Activated CD8-positive, alpha-beta memory T cell treated with anti-CD3 and anti-CD28 coated beads, Interleukin-2, amount 10 ng/mL, durations not matched to agents 7 days and 5 days (primary cell): ENCODE data around the gene TKT. TPM values are rescaled to one million over a fixed set of nuclear protein-coding genes. Genes with fewer than 3 reads are reported as not detected.
A peak's percentile ranks its signal among the peaks of the same experiment; 100 is the strongest.

Source experiments
- ATAC-seq: fragments of 150-1000 bp; cut with Tn5 transposase; one replicate; pipeline ENCODE4 v1.10.0; 2021; ENCODE audit warnings: moderate library complexity
- CTCF ChIA-PET: fragments of 350-600 bp; sonication (Branson Sonifier 250); formaldehyde crosslinking; loops from one replicate; lab custom pipeline; 2021; ENCODE audit warnings: antibody characterized with exemption; lab: Charles Lee
- DNase-seq: peaks from one replicate; pipeline ENCODE4 v3.0.0-alpha.2; 2020
- H3K27ac Mint-ChIP-seq: one replicate; pipeline ENCODE4 v1.8.0; 2021; ENCODE audit warnings: mild to moderate bottlenecking, mixed read lengths
- H3K27me3 Mint-ChIP-seq: one replicate; pipeline ENCODE4 v1.8.0; 2021; ENCODE audit warnings: mixed read lengths
- H3K36me3 Mint-ChIP-seq: one replicate; pipeline ENCODE4 v1.8.0; 2021; ENCODE audit warnings: mild to moderate bottlenecking, mixed read lengths
- H3K4me1 Mint-ChIP-seq: one replicate; pipeline ENCODE4 v1.8.0; 2021; ENCODE audit warnings: mixed read lengths
- H3K4me3 Mint-ChIP-seq: one replicate; pipeline ENCODE4 v1.8.0; 2021; ENCODE audit warnings: mild to moderate bottlenecking, moderate library complexity, mixed read lengths
- H3K9me3 Mint-ChIP-seq: one replicate; pipeline ENCODE4 v1.8.0; 2022; ENCODE audit warnings: low read depth, mixed read lengths
- total RNA-seq, 2 experiments: library from RNA; stranded (reverse); gene quantifications; one replicate each; pipeline ENCODE4 v1.2.3, GENCODE V29; 2021

The TKT gene
- total RNA-seq, 2 experiments from 2014 or later = 226 to 231 TPM

DNA sequence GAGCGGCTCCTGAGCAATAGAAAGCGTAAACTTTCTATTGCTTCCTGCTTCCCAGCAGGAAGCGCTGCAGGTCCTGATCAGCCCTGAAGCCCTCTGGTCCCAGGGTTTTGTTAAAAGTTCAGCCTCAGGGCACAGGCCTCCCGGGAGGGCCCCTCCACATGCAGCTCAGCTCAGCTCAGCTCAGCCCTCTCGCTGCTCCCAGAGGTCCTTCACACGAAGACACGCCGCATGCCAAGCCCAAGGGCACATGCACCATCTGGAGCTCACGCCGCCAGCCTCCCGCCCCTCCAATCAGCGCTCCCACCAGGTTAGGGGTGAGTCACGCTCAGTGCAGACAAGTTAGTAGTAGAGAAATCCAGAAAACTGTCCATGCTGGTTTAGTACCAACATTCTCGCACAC is 12.7 kb downstream of the TKT start:
- H3K27me3 Mint-ChIP-seq = no peaks in the 10 kb centered on the region
- H3K4me1 Mint-ChIP-seq = peaks cover 9% of the 10 kb centered on the region
- CTCF ChIA-PET = interaction anchor here (0.9 kb wide), 1 partner anchor 23 kb away, joined by 3 read pairs; no protein-coding TSS in a partner anchor
- ATAC-seq = no peak
- DNase-seq = no peak
- H3K4me3 Mint-ChIP-seq = no peak overlapping the region
- no peak overlapping the region for H3K27ac Mint-ChIP-seq
- no peaks in the 10 kb centered on the region for H3K9me3 Mint-ChIP-seq
- H3K36me3 Mint-ChIP-seq = peaks cover 21% of the 10 kb centered on the region

DNA sequence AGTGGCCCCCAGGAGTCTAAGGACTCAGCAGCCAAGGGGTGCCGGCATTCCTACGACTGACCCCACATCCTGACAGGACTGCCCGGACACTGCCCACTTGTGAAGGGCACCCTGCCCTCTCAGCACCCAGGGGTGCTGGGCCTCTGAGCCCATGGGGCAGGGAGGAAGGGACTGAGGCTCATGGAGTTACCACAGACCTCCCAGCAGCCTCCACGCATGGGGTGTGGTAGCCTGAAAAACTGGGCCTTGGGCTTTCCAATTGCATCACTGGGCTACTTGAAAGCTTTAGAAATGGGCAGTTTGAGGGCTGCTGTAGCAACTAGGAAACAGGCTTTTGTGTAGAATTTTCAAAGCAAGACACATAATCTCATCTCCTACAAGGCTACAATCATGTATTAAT is 13.2 kb downstream of the TKT start:
- H3K27me3 Mint-ChIP-seq = no peaks in the 10 kb centered on the region
- DNase-seq (no peak), ATAC-seq (no peak)
- H3K9me3 Mint-ChIP-seq = no peaks in the 10 kb centered on the region
- H3K36me3 Mint-ChIP-seq = peaks cover 19% of the 10 kb centered on the region
- CTCF ChIA-PET = interaction anchor here (0.9 to 1.5 kb wide), 2 partner anchors 9 to 22 kb away, joined by 3 read pairs; no protein-coding TSS in a partner anchor
- H3K4me3 Mint-ChIP-seq = no peak overlapping the region
- H3K27ac Mint-ChIP-seq = no peak overlapping the region
- H3K4me1 Mint-ChIP-seq = peaks cover 5% of the 10 kb centered on the region

DNA sequence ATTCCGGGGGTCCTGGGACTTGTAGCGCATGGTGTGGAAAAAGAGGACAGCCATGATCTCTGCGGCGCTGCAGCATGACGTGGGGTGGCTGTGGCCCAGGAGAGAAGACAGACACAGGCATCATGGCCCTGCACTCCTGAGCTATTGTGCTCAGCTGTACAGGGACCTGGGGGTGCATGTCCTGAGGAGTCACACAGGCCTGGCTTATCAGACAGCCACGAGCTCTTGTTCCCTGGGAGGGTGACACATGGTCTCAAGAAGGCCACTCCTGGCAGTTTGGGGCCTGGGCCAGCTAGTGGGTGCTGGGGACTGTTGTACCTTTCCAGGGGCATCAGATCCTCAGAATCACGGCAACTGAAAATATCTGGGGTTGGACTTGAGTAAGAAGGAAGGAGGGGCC is 13.7 kb downstream of the TKT start:
- CTCF ChIA-PET = interaction anchor here (1.5 kb wide), 1 partner anchor 9 kb away, joined by 3 read pairs; no protein-coding TSS in a partner anchor
- ATAC-seq (no peak), DNase-seq (no peak)
- H3K9me3 Mint-ChIP-seq = no peaks in the 10 kb centered on the region
- peaks cover 21% of the 10 kb centered on the region for H3K36me3 Mint-ChIP-seq
- no peak overlapping the region for H3K27ac Mint-ChIP-seq
- H3K4me1 Mint-ChIP-seq = peaks cover 4% of the 10 kb centered on the region
- no peaks in the 10 kb centered on the region for H3K27me3 Mint-ChIP-seq
- no peak overlapping the region for H3K4me3 Mint-ChIP-seq

DNA sequence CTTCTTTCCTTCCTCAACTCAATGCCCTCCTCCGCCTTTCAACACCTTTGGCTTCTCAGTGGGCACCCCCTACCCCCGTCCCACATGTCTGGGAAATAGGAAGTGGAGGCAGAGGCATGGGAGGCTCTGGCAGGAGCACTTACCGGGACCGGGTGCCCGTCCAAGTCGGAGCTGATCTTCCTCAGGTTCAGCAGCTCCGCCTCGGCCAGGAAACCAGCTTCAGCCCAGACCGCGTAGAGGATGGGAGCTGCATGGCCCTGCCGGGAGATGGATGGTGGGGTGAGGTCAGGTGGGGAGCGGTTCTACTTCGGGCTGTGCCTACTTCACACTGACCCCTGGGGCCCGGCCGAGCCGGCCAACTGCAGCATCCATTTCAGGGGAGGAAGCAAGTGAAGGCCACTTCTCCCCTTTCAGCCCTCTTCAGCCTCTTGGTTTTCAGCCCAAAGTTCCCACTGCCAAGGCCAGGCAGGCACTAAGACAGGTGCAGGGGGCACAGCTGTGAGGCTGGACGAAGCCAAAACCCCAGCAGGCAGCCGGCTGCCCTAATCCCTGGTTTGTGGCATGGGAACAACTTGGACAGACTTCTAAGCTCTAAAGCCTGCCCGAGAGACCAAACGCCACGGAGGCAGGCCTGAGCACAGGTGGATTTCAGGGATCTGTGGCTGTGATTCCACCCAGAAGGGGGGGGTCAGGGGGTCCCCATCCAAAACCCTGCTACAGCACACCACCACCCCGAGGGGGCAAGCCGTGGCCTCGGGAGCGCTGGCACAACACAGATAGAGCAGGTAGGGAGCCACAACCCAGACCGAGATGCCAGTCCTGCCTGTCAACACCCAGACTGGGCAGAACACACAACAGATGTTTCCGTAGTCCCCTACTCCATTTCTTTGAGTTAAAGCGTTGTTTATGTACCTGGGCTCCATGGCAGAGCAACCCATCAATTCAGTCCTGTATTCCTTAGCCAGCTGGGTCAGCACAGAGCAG is 14.5 kb downstream of the TKT start:
- H3K27me3 Mint-ChIP-seq = no peaks in the 10 kb centered on the region
- DNase-seq (no peak), ATAC-seq (no peak)
- peaks cover 10% of the 10 kb centered on the region for H3K4me1 Mint-ChIP-seq
- H3K9me3 Mint-ChIP-seq = no peaks in the 10 kb centered on the region
- H3K36me3 Mint-ChIP-seq = peaks cover 21% of the 10 kb centered on the region
- CTCF ChIA-PET = interaction anchor here (1.5 kb wide), 1 partner anchor 10 kb away, joined by 3 read pairs; no protein-coding TSS in a partner anchor
- no peak overlapping the region for H3K4me3 Mint-ChIP-seq
- H3K27ac Mint-ChIP-seq = no peak overlapping the region

DNA sequence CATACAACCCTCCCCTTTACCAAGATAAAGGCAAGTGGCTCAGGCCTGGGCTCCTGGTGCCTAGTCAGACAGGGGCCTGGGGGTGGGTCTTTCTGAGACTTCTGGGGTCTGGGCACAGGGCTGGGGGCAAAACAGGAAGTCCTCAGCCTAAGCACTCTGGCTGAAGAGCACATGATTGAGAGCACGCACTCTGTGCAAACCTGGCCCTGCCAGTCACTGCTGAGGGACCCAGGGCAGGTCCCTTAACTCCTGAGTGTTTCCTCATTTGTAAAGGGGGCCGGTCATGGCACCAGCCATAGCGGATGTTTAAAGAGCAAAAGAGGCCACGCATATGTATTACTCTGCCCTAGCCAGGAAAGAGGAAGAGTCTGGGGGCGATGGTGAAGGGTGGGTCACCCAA is 16.0 kb downstream of the TKT start:
- Mint-ChIP-seq H3K9me3 (no peaks in the 10 kb centered on the region), H3K27me3 (no peaks in the 10 kb centered on the region), H3K27ac (no peak overlapping the region), H3K4me1 (peaks cover 23% of the 10 kb centered on the region), H3K36me3 (peaks cover 16% of the 10 kb centered on the region), H3K4me3 (no peak overlapping the region)
- ATAC-seq = no peak
- CTCF ChIA-PET = no interaction called here
- no peak for DNase-seq

DNA sequence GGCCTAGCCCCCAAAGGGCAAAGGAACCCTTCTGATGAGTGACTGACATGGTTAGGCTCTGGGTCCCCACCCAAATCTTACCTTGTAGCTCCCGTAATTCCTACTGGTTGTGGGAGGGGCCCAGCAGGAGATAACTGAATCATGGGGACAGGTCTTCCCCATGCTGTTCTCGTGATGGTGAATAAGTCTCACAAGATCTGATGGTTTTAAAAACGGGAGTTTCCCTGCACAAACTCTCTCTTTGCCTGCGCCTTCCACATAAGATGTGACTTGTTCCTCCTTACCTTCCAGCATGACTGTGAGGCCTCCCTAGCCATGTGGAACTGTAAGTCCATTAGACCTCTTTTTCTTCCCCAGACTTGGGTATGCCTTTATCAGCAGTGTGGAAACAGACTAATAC is 16.9 kb downstream of the TKT start:
- peaks cover 30% of the 10 kb centered on the region for H3K4me1 Mint-ChIP-seq

DNA sequence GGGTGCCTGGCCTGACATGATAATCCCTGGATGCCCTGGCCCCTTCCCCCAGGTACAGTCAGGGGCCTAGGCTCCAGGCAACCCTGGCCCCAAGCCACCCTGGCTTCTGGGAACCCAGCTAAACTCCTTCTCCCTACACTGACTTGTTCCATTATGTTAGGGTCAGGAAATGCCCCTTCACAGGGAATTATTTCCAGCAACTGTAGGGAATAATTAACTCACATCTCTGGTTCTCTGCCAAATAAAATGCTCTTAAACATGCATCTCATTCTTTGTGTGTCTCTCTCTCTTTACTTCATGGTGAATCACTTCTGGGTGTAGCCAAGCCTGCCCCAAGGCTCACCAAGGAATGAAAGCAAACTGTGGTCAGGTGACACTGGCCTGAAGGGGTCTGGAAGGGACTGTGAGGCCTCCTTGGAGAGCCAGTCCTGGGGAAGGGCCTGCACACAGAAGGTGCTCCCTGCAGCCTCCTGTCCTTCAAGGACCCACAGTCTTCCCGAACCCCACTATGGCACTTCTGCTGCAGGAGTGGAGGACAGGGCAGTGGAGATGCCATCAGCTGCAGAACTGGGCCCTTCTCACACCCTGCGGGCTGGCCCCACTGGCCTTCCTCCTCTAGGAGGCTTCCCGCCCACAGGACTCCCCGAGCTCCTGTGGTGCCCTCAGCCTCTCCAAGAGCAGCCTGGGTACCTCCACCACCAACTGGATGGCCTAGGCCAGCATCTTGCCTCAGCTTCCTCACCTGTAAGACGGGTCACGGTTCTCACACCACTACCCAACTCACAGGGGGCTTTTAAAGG is 17.6 kb downstream of the TKT start:
- Mint-ChIP-seq H3K27ac (peak overlapping the region; percentile 72), H3K36me3 (peaks cover 22% of the 10 kb centered on the region)
- CTCF ChIA-PET = no interaction called here

More for the DNA sequence above, 16.9 kb downstream of the TKT start:
- DNase-seq (no peak), ATAC-seq (no peak)
- no peak overlapping the region for H3K27ac Mint-ChIP-seq
- H3K27me3 Mint-ChIP-seq = no peaks in the 10 kb centered on the region
- no peak overlapping the region for H3K4me3 Mint-ChIP-seq
- H3K9me3 Mint-ChIP-seq = no peaks in the 10 kb centered on the region
- CTCF ChIA-PET = no interaction called here
- peaks cover 19% of the 10 kb centered on the region for H3K36me3 Mint-ChIP-seq

DNA sequence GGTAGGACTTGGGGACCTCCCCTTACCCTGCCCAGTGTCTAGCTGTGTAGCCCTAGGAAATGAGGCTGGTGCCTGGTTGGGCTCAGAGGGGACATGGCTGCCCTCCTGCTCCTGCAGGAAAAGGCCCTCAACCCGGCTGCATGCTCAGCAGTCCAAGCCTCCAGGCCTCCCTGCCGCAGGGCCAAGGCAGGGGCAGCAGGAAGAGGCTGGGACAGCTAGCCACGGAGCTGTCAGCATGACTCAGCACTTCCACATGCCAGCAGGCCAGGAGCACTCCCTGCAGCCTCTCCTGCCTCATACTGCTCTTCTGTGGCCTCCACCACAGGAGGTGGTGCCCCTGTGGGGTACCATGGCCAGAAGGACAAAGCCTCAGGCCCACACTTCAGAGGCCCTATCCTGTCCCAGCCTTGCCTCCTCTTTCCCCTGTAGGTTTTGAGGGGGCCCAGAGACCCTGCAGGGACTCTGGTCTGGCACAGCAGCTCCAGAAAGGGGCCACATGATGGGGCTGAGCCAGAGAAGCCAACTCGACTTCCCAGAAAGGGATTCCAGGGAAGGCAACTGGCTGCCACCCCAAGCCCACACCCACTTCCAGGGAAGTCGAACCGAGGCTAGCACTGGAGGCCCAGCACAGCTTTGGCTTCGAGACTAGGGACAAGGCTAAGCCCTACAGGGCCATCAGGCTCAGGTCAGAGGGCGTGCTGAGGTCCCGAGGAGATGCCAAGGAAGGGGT is 19.5 kb downstream of the TKT start:
- Mint-ChIP-seq H3K27me3 (no peaks in the 10 kb centered on the region), H3K9me3 (no peaks in the 10 kb centered on the region), H3K4me1 (peaks cover 30% of the 10 kb centered on the region), H3K36me3 (peaks cover 20% of the 10 kb centered on the region), H3K4me3 (no peak overlapping the region), H3K27ac (peak overlapping the region; percentile 13)
- DNase-seq (no peak), ATAC-seq (peak; percentile 51)
- CTCF ChIA-PET = interaction anchor here (0.6 to 1.1 kb wide), 3 partner anchors 11 to 17 kb away, joined by 3 to 6 read pairs (median 3); no protein-coding TSS in a partner anchor

More for the DNA sequence above, 17.6 kb downstream of the TKT start:
- DNase-seq (no peak), ATAC-seq (no peak)
- Mint-ChIP-seq H3K9me3 (no peaks in the 10 kb centered on the region), H3K4me1 (peaks cover 30% of the 10 kb centered on the region), H3K27me3 (no peaks in the 10 kb centered on the region), H3K4me3 (no peak overlapping the region)

DNA sequence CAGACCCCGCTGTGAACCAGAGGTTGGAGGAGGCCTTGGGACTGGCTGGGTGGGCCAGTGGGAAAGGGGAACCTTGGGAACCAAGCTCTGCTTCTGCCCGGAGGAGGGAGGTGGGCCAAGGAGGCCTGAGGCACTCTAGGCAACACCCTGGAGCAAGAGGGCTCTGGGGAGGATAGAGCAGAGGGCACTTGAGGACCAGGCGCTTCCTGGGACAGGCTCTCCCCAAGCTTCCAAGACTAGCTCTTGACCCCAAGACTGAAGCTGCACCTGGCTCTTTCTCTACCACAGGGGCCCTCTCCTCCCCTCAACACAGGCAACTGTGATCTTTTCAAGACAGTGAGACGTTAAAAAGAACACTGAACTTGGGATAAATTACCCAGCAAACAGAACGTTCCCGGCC is 20.3 kb downstream of the TKT start:
- CTCF ChIA-PET = no interaction called here
- Mint-ChIP-seq H3K4me3 (no peak overlapping the region), H3K9me3 (no peaks in the 10 kb centered on the region), H3K36me3 (peaks cover 20% of the 10 kb centered on the region), H3K27me3 (no peaks in the 10 kb centered on the region), H3K4me1 (peaks cover 30% of the 10 kb centered on the region), H3K27ac (peak overlapping the region; percentile 13)
- DNase-seq (no peak), ATAC-seq (no peak)

DNA sequence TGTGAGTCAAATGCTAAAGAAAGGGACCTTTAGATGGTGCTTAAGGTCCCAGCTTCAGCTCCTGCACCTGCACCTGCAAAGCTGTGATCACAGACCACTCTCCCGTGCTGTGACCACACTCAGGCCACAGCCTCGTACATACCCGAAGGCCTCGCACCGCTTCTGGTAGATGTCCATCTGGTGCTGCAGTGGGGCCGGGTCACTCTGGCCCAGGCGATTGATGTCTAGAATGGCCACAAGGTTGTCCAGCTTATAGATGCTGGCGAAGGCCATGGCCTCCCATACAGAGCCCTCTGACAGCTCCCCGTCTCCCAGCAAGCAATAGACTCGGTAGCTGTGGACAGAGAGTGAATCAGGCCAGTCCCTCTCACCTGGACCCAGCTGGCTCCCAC is 21.0 kb downstream of the TKT start:
- ATAC-seq = no peak
- no peak overlapping the region for H3K4me3 Mint-ChIP-seq
- H3K36me3 Mint-ChIP-seq = peaks cover 21% of the 10 kb centered on the region
- H3K4me1 Mint-ChIP-seq = peaks cover 30% of the 10 kb centered on the region
- peak overlapping the region; percentile 76 for H3K27ac Mint-ChIP-seq
- CTCF ChIA-PET = interaction anchor here (1.1 kb wide), 1 partner anchor 14 kb away, joined by 5 read pairs; no protein-coding TSS in a partner anchor
- no peak for DNase-seq
- H3K27me3 Mint-ChIP-seq = no peaks in the 10 kb centered on the region
- H3K9me3 Mint-ChIP-seq = no peaks in the 10 kb centered on the region

DNA sequence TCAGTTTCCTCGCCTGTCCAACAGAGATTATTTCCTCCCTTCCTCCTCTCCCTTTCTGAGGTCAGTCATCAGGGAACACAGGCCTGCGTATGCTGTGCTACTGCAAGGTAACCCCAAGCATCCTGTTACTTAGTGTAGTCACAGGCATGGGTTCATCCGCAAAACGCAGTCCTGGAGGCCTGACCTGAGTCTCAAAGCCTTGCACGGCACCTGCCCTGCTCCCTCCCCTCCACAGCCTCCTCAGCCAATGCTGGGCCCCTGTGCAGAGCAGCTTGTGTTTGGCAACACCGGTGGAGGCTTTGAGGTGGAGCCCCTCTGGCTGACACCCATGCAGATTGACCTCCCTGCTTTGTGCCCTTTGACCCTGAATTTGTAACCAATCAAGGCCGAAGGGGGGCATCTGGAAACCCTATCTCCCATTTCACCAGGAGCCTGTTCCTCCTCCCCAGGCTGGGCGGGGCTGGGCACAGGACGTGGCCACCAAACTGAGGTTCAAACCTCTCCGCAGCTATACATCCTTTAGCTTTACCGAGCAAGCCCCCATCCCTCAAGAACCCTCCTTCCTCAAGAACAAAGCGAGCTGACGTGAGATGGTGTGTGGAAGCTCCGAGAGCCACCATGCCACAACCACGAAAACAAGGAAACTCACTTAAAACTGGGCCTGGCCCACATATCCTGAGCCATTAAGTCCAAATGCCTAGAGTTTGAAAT is 21.5 kb downstream of the TKT start:
- DNase-seq (no peak), ATAC-seq (peak; percentile 39)
- CTCF ChIA-PET = interaction anchor here (1.1 kb wide), 1 partner anchor 13 kb away, joined by 5 read pairs; no protein-coding TSS in a partner anchor
- Mint-ChIP-seq H3K4me1 (peaks cover 30% of the 10 kb centered on the region), H3K27ac (peak overlapping the region; percentile 76), H3K27me3 (no peaks in the 10 kb centered on the region), H3K36me3 (peaks cover 20% of the 10 kb centered on the region), H3K9me3 (no peaks in the 10 kb centered on the region), H3K4me3 (no peak overlapping the region)

DNA sequence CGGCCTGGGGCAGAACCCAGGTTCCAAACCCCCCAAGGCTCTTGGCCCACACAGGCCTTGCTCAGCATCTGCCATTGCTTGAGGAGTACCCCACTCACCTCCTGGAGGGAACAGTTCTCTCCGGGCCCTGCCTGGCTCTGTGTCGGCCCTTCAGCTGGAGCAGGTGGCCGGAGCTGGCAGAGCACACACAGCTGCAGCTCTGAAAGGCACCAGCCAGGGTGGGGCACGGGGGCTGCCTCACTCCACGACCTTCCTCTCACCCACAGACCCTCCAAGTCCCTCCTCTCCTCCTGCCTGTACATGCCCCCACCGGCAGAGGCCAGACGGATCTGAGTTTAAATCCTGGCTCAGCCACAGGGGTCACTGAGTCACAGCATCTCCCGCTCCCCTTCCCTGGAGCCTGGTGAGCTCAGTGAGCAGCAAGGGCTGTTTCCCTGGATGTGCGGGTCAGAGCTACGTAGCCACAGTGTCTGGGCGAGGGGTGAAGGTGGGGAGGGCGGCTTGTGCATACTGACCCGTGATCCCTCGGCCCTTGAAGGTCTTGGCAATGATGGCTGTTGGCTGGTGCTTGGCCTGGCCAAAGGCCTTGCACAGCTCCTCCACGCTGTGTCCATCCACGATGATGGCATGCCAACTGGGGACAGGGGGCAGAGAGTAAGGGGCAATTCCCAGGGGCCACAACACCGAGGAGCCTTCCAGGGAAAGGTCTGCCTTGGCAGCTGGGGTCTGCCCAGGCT is 23.0 kb downstream of the TKT start:
- H3K4me3 Mint-ChIP-seq = no peak overlapping the region
- CTCF ChIA-PET = interaction anchor here (1.3 kb wide), 1 partner anchor 12 kb away, joined by 5 read pairs; no protein-coding TSS in a partner anchor
- H3K27me3 Mint-ChIP-seq = no peaks in the 10 kb centered on the region
- peaks cover 28% of the 10 kb centered on the region for H3K4me1 Mint-ChIP-seq
- no peak for DNase-seq
- H3K9me3 Mint-ChIP-seq = no peaks in the 10 kb centered on the region
- H3K27ac Mint-ChIP-seq = no peak overlapping the region
- ATAC-seq = no peak
- H3K36me3 Mint-ChIP-seq = peaks cover 25% of the 10 kb centered on the region
